Heart left ventricle (tissue), 13 donors: Measurements from ENCODE around the gene MRPL33.

Experiments
- POLR2A ChIP-seq, 2 donors: fragments of 450-650 bp; IDR thresholded peaks; one replicate each; pipeline ENCODE4 v1.6.1; 2017; ENCODE audit warnings: antibody characterized with exemption in 2 of 2, mild to moderate bottlenecking in 2 of 2, moderate library complexity in 2 of 2
- TF ChIP-seq, protein P1 (sequence below), 12 donors: fragments of 200-600 bp; sonication (generic) in 4 of 12; IDR thresholded peaks; one replicate each; pipeline versions ENCODE4 v1.5.0 to v1.8.0; 2018 to 2022; ENCODE audit warnings: antibody characterized with exemption in 12 of 12, mild to moderate bottlenecking in 5 of 12
- donor health status: ischemic (EF 13 %, LVEDD 7.1; RV severe dilation, severe dysfunction).
- donor health status: DM: no; HTN: yes; CAD: no.
- donor health status: DM: no; HTN: no; CAD: no.
- donor health status: ischemic (EF 25% LVEDD 6.9; RV normal size, moderate dysfunction).
- donor health status: ischemic (EF 25% LVEDD 5.7; RV mildly dilated, moderate dysfunction).
- donor health status: ischemic (EF 35%, LVEDD 5.7; RV mildly dilated, moderate dysfunction).
- donor health status: nonischemic (EF 11% LVEDD 7.7; RV severe dilation, severe dysfunction).
- donor health status: DM: yes; HTN: yes; CAD: no.
- donor health status: PGD.
- donor health status: ischemic (EF 29% LVEDD 5.4; RV normal size, mild dysfunction).
- donor health status: nonischemic (EF 23%, LVEDD 6.1; RV moderate dilation, normal function).

DNA sequence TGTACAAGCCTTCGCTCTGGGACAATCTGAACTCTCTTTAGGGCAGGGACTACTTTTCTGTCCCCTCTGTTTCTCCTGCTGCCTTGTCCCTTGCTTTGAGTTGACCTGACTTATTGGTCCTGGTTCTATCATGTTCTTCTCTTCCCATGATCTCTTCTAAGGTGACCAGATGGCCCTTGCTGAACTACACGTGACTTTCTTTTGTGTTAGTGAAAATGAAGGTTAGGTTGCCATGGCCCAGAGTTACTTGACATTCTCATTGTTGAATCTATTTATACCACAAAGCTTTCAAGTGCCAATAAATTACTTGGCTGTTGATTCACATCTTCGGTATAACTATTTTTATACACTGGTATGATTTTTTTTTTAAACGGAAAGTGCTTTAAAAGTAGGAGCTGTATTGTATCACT lies 24.4 kb downstream of the MRPL33 start:
- TF ChIP-seq, protein P1, sequence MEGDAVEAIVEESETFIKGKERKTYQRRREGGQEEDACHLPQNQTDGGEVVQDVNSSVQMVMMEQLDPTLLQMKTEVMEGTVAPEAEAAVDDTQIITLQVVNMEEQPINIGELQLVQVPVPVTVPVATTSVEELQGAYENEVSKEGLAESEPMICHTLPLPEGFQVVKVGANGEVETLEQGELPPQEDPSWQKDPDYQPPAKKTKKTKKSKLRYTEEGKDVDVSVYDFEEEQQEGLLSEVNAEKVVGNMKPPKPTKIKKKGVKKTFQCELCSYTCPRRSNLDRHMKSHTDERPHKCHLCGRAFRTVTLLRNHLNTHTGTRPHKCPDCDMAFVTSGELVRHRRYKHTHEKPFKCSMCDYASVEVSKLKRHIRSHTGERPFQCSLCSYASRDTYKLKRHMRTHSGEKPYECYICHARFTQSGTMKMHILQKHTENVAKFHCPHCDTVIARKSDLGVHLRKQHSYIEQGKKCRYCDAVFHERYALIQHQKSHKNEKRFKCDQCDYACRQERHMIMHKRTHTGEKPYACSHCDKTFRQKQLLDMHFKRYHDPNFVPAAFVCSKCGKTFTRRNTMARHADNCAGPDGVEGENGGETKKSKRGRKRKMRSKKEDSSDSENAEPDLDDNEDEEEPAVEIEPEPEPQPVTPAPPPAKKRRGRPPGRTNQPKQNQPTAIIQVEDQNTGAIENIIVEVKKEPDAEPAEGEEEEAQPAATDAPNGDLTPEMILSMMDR (IDR thresholded peaks at IDR 0.05): no peak
- TF ChIP-seq POLR2A (IDR thresholded peaks at IDR 0.05): no peak
